Body of pancreas (tissue), 4 donors: ENCODE data around the gene CASP9. TPM values are rescaled to one million over a fixed set of nuclear protein-coding genes. Genes with fewer than 3 reads are reported as not detected.
"Not testable (repeated sequence)": the region's sequence is repeated elsewhere in the genome, so short reads cannot be mapped to it uniquely, and the experiment has no call there.

ENCODE experiments used
- ATAC-seq: fragments of 150-250 bp; one replicate; pipeline ENCODE4 v1.9.1; 2016
- DNase-seq, 4 donors: peaks; one replicate each; pipeline ENCODE4 v3.0.0-alpha.2; 2019
- H3K27ac ChIP-seq, 4 donors: fragments of 200-600 bp; sonication (generic); 1 replicate in 3 of 4; 2 replicates in 1 of 4; pipeline versions ENCODE4 v1.5.1 to v1.6.1; 2016 to 2019; ENCODE audit warnings: mild to moderate bottlenecking in 1 of 4, mixed read lengths in 1 of 4, moderate library complexity in 1 of 4
- H3K27me3 ChIP-seq, 2 donors: fragments of 200-600 bp; sonication (generic); one replicate each; pipeline ENCODE4 v1.6.0; 2016; ENCODE audit warnings: mild to moderate bottlenecking in 1 of 2
- H3K36me3 ChIP-seq, 2 donors: fragments of 200-600 bp; sonication (generic); replicated peaks in 1 of 2; 2 replicates each; pipeline ENCODE4 v1.5.1; 2016; ENCODE audit warnings: low read depth in 2 of 2; ENCODE audit not compliant: insufficient read depth in 1 of 2
- H3K4me1 ChIP-seq: fragments of 200-600 bp; sonication (generic); one replicate; pipeline ENCODE4 v1.6.0; 2016
- H3K4me3 ChIP-seq, 2 donors: fragments of 200-600 bp; sonication (generic); 1 replicate in 1 of 2; 2 replicates in 1 of 2; pipeline ENCODE4 v1.5.1; 2016 to 2019
- H3K9me3 ChIP-seq, 3 donors: fragments of 200-600 bp; sonication (generic); 1 replicate in 2 of 3; 2 replicates in 1 of 3; pipeline ENCODE4 v1.5.1; 2016
- POLR2A ChIP-seq, 3 donors: fragments of 450-650 bp; IDR thresholded peaks; one replicate each; pipeline ENCODE4 v1.6.1; 2016; ENCODE audit warnings: antibody characterized with exemption in 3 of 3, mild to moderate bottlenecking in 2 of 3
- WGBS, 2 donors: methylation state at CpG; one replicate each; pipeline ENCODE4 v1.1.5; 2017; 5-methylcytosine and 5-hydroxymethylcytosine counted together
- intact Hi-C: fragments of 100-400 bp; cut with DNase I; formaldehyde crosslinking; loops from one replicate; pipeline ENCODE4 v1.15.1; 2023
- total RNA-seq, 2 donors: library from RNA; depleted of rRNA; stranded (reverse); fragments of >200 nt; gene quantifications; one replicate each; pipeline ENCODE4 v1.1.0, GENCODE V29; 2016
- TF ChIP-seq, protein P1 (sequence below), 7 experiments: fragments of 450-650 bp in 4 of 7; fragments of 200-600 bp in 3 of 7; sonication (generic) in 3 of 7; IDR thresholded peaks; one replicate each; pipeline ENCODE4 v1.5.1; 2016 to 2019; ENCODE audit warnings: antibody characterized with exemption in 7 of 7

The CASP9 gene
- total RNA-seq, 2 donors from 2014 or later: 12.9 to 21.5 TPM

DNA sequence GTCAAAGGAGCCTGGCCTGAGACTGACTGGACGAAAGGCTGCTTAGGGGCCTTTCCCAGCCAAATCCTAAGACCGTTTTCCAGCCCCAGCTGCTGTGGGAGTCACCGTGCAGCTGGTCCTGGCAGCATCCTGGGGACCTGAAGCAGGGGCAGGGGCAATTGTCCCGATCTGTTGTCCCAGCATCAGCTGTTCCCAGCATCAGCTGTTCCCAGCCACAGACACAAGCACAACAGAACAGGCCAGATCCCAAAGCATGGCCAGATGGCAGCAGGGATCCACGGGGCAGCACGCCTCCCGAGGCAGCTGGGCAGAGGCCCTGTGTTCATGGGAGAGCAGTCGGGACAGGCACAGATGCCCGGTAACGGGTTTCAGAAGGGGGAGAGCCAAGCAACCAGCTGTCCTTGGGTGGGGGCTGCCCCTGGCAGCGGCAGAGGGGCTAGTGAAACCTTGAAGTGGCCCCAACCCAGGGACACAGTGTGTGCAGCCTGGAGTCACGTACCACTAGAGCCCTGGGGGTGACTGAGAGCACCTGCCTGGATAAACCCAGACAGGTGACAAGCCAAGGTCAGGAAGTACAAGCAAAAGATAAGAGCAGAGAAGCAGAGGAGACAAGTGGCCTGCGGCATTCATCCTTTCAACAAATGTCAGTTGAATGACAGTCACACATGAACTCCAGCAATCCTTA, 34.8 kb downstream of the CASP9 start:
- WGBS, 2 donors: 29 to 39% methylated on average over 5 to 13 of the region's 13 CpGs
- ATAC-seq (peak; percentile 49), DNase-seq (peak in 3 of 4 donors; percentile 48 to 52 (median 49))
- Histone ChIP-seq H3K27ac (peak overlapping the region; percentile 39 to 71 (median 64)), H3K4me1 (peaks cover 20% of the 10 kb centered on the region), H3K27me3 (no peaks in the 10 kb centered on the region), H3K9me3 (no peaks in the 10 kb centered on the region), H3K36me3 (peaks cover 0 to 1% of the 10 kb centered on the region in 2 donors), H3K4me3 (no peak overlapping the region)
- TF ChIP-seq POLR2A (IDR thresholded peaks at IDR 0.05): no peak
- TF ChIP-seq, protein P1, sequence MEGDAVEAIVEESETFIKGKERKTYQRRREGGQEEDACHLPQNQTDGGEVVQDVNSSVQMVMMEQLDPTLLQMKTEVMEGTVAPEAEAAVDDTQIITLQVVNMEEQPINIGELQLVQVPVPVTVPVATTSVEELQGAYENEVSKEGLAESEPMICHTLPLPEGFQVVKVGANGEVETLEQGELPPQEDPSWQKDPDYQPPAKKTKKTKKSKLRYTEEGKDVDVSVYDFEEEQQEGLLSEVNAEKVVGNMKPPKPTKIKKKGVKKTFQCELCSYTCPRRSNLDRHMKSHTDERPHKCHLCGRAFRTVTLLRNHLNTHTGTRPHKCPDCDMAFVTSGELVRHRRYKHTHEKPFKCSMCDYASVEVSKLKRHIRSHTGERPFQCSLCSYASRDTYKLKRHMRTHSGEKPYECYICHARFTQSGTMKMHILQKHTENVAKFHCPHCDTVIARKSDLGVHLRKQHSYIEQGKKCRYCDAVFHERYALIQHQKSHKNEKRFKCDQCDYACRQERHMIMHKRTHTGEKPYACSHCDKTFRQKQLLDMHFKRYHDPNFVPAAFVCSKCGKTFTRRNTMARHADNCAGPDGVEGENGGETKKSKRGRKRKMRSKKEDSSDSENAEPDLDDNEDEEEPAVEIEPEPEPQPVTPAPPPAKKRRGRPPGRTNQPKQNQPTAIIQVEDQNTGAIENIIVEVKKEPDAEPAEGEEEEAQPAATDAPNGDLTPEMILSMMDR (IDR thresholded peaks at IDR 0.05): no peak
- intact Hi-C loops: no loop called here

DNA sequence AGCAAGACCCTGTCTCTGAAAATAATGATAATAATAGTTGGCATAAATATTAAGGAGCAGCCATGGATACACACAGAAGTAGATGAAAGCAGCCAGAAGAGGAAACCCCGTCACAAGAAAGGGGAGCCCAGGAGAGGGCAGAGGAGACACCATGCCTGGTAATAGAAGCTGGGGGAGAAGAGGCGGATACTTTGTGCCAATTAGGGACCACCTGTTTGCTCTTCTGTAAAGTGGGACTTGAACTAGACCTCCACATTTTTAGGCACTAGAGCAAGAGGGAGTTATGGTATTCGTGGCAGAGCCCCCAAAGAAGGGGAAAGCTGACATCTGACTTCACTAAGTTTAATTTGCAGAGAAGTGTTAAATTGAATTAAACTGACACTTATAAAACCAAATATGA, 35.6 kb downstream of the CASP9 start:
- 83 to 91% methylated on average over 3 of the region's 3 CpGs for WGBS, 2 donors
- no peak for ATAC-seq
- H3K4me1 ChIP-seq: peaks cover 20% of the 10 kb centered on the region
- no peak for DNase-seq
- H3K27me3 ChIP-seq: no peaks in the 10 kb centered on the region
- H3K4me3 ChIP-seq: no peak overlapping the region
- intact Hi-C loops: no loop called here
- H3K27ac ChIP-seq: peak overlapping the region in 3 of 4 donors; percentile 59 to 71 (median 69)
- no peaks in the 10 kb centered on the region for H3K36me3 ChIP-seq
- no peaks in the 10 kb centered on the region for H3K9me3 ChIP-seq
- no peak for TF ChIP-seq POLR2A (IDR thresholded peaks at IDR 0.05)
- TF ChIP-seq, protein P1 (IDR thresholded peaks at IDR 0.05): no peak

DNA sequence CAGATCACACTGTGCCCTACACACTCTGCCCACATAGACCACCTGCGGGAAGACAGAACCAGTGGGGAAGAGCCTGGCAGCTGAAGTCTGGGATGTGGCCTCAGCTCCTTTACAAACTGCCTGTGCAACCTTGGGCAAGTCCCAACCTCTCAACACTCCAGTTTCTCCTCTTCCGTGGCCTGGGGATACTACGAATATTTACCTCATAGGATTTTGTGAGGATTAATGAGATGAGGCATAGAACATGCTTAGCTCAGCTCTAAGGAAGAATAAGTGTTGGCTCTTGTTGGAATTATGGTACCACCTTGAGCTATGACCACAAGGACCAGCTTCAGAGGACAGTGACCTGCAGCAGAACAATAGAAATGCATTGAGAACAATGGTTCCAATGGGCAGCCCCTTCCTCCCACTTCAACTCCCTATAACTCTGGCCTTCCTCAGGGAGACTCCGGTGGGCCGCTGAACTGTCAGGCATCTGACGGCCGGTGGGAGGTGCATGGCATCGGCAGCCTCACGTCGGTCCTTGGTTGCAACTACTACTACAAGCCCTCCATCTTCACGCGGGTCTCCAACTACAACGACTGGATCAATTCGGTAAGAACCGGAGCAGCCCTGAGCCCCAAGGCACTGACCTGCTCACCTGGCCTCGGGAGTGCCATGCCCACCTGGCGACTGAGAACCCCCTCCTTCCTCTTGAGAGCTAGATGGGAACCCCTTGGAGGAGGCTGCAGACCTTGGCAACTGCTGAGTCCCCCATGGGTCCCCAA, 37.0 kb downstream of the CASP9 start:
- DNase-seq, H3K36me3 ChIP-seq, H3K9me3 ChIP-seq, H3K27me3 ChIP-seq, intact Hi-C loops, ATAC-seq, H3K4me3 ChIP-seq: not testable (repeated sequence)
- Histone ChIP-seq H3K4me1 (peaks cover 23% of the 10 kb centered on the region), H3K27ac (peak overlapping the region in 2 of 4 donors; percentile 47 to 71)
- 77 to 78% methylated on average over 10 to 17 of the region's 17 CpGs for WGBS, 2 donors

DNA sequence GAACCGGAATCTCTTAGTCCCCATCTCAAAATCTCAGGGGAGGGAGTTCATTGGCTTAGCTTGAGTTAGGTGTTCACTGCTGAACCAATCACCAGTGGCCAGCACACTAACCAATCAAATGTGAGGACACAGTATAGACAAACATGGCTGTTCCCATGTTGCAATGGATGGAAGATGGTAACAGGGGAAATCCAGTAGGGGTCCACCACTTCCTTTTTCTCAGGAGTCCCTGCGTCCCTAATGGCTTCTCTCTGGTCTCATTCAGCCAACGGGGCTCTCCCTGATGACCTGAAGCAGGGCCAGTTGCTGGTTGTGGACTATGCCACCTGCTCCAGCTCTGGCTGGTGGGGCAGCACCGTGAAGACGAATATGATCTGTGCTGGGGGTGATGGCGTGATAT, 38.4 kb downstream of the CASP9 start:
- WGBS, 2 donors: 58 to 77% methylated on average over 6 of the region's 6 CpGs
- H3K27ac ChIP-seq: peak overlapping the region in 1 of 4 donors; percentile 38
- DNase-seq (no peak), ATAC-seq (no peak)
- peaks cover 23% of the 10 kb centered on the region for H3K4me1 ChIP-seq
- intact Hi-C loops: no loop called here
- no peak for TF ChIP-seq POLR2A (IDR thresholded peaks at IDR 0.05)
- TF ChIP-seq, protein P1 (IDR thresholded peaks at IDR 0.05): no peak
- no peaks in the 10 kb centered on the region for H3K36me3 ChIP-seq
- H3K4me3 ChIP-seq: no peak overlapping the region
- H3K9me3 ChIP-seq: no peaks in the 10 kb centered on the region
- no peaks in the 10 kb centered on the region for H3K27me3 ChIP-seq

DNA sequence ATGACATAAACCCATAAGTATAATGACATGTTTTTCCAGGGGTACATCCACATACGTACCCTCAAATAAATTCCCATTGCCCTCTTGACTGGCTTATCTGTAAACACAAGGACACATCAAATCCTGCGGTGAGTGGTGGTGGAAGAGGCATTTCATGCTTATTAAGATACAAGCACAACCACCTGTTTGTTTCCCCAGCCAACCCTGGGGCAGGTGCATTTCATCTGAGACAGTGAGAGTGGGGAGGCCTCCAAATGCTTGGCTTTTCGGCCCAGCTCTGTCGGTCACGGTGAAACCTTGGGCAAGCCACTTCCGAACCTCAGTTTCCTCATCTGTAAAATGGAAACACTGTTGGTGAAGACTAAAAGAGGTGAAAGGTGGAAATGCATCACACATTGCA, 39.6 kb downstream of the CASP9 start:
- peak overlapping the region in 2 of 4 donors; percentile 23 to 45 for H3K27ac ChIP-seq
- H3K36me3 ChIP-seq, H3K4me3 ChIP-seq, H3K9me3 ChIP-seq, DNase-seq, ATAC-seq, intact Hi-C loops, H3K27me3 ChIP-seq: not testable (repeated sequence)
- WGBS, 2 donors: 41 to 50% methylated on average over 6 of the region's 6 CpGs
- peaks cover 30% of the 10 kb centered on the region for H3K4me1 ChIP-seq
